Muscle layer of duodenum (tissue), 2 donors: Measurements from ENCODE around the gene RPTN.

ENCODE experiments used
- H3K27ac ChIP-seq: one replicate; pipeline ENCODE4 v1.7.0; 2013; ENCODE audit warnings: mild to moderate bottlenecking, low read length
- H3K27me3 ChIP-seq: one replicate; pipeline ENCODE4 v1.7.0; 2013; ENCODE audit warnings: low read depth, mild to moderate bottlenecking, control low read depth, low read length
- H3K36me3 ChIP-seq, 2 donors: one replicate each; pipeline ENCODE4 v1.7.0; 2013; ENCODE audit warnings: low read length in 2 of 2, control low read depth in 1 of 2, mild to moderate bottlenecking in 1 of 2; ENCODE audit not compliant: insufficient read depth in 2 of 2, control insufficient read depth in 1 of 2
- H3K4me1 ChIP-seq, 2 donors: one replicate each; pipeline ENCODE4 v1.7.0; 2013; ENCODE audit warnings: low read length in 2 of 2, mild to moderate bottlenecking in 2 of 2, control low read depth in 1 of 2, moderate library complexity in 1 of 2; ENCODE audit not compliant: insufficient read depth in 2 of 2, control insufficient read depth in 1 of 2
- H3K4me3 ChIP-seq, 2 donors: one replicate each; pipeline ENCODE4 v1.7.0; 2013; ENCODE audit warnings: low read length in 2 of 2, low read depth in 1 of 2, mild to moderate bottlenecking in 1 of 2
- H3K9me3 ChIP-seq, 2 donors: one replicate each; pipeline ENCODE4 v1.7.0; 2013; ENCODE audit warnings: low read length in 2 of 2, control low read depth in 1 of 2, mild to moderate bottlenecking in 1 of 2; ENCODE audit not compliant: control insufficient read depth in 1 of 2
- donor health status: healthy.

Gene RPTN

GRCh38 chr1:152182944-152183361, 23.9 kb upstream of the RPTN start:
- Histone ChIP-seq H3K9me3 (no peaks in the 10 kb centered on the region), H3K4me3 (no peak overlapping the region), H3K27me3 (no peaks in the 10 kb centered on the region), H3K27ac (no peak overlapping the region), H3K4me1 (no peaks in the 10 kb centered on the region), H3K36me3 (no peaks in the 10 kb centered on the region)

- H3K4me1 ChIP-seq, result no peaks in the 10 kb centered on the region
- H3K36me3 ChIP-seq, result no peaks in the 10 kb centered on the region
- H3K27ac ChIP-seq, result no peak overlapping the region
- H3K27me3 ChIP-seq, result no peaks in the 10 kb centered on the region
- no peaks in the 10 kb centered on the region for H3K9me3 ChIP-seq
- no peak overlapping the region for H3K4me3 ChIP-seq
Measured at GRCh38 chr1:152182431-152182830, 23.4 kb upstream of the RPTN start.

DNA sequence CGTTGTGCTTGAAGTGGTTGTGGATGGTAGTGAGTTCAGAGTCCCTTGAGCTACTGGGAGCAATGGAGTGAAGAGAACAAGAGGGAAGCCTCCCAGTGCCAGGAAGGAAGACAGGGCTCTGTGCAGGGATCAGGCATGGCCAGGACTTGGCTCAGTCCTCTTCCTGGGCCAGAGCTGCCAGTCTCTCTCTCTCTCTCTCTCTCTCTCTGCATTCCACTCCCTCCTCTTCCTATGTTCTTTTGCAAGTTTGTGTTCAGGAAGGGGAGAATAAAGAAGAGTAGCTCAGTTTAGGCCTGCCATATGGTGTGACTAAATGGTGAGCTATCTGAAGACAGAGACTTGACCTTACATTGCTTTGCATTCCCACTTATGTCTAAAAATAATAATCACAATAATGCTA, 20.5 kb upstream of the RPTN start:
- Histone ChIP-seq H3K4me1 (no peaks in the 10 kb centered on the region), H3K9me3 (no peaks in the 10 kb centered on the region), H3K36me3 (no peaks in the 10 kb centered on the region), H3K27ac (no peak overlapping the region), H3K4me3 (no peak overlapping the region), H3K27me3 (no peaks in the 10 kb centered on the region)

GRCh38 chr1:152170287-152170905, 11.4 kb upstream of the RPTN start:
- Histone ChIP-seq H3K27ac (no peak overlapping the region), H3K9me3 (no peaks in the 10 kb centered on the region), H3K27me3 (no peaks in the 10 kb centered on the region), H3K4me3 (no peak overlapping the region), H3K36me3 (no peaks in the 10 kb centered on the region), H3K4me1 (peaks cover 4 to 15% of the 10 kb centered on the region in 2 donors)

GRCh38 chr1:152169366-152170025, 10.5 kb upstream of the RPTN start:
- Histone ChIP-seq H3K4me1 (peaks cover 4 to 15% of the 10 kb centered on the region in 2 donors), H3K36me3 (no peaks in the 10 kb centered on the region), H3K9me3 (no peaks in the 10 kb centered on the region), H3K27ac (no peak overlapping the region), H3K4me3 (no peak overlapping the region), H3K27me3 (no peaks in the 10 kb centered on the region)

DNA sequence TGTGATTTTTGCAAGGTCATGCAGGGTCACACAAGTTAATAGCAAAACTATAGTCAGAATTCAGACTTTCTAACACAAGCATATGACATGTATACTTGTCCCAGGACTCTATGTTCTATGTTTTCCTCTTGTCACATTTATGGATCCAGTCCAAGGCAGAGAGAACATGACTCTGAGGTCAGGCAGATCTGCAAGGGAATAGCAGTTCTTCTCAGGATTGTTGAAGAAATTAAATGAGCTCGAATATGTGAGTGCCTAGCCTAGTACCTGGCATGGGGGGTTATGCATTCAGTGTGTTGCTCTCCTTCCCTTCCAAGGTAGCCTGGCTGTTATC, 9.5 kb upstream of the RPTN start:
- Histone ChIP-seq H3K27me3 (no peaks in the 10 kb centered on the region), H3K27ac (no peak overlapping the region), H3K4me3 (no peak overlapping the region), H3K4me1 (peaks cover 4 to 15% of the 10 kb centered on the region in 2 donors), H3K36me3 (no peaks in the 10 kb centered on the region), H3K9me3 (no peaks in the 10 kb centered on the region)

GRCh38 chr1:152167835-152168534, 9.0 kb upstream of the RPTN start:
- H3K4me1 ChIP-seq, result peaks cover 4 to 15% of the 10 kb centered on the region in 2 donors
- no peak overlapping the region for H3K27ac ChIP-seq
- no peaks in the 10 kb centered on the region for H3K27me3 ChIP-seq
- H3K36me3 ChIP-seq, result no peaks in the 10 kb centered on the region
- no peak overlapping the region for H3K4me3 ChIP-seq
- H3K9me3 ChIP-seq, result no peaks in the 10 kb centered on the region

- no peak overlapping the region for H3K27ac ChIP-seq
- no peak overlapping the region for H3K4me3 ChIP-seq
- H3K36me3 ChIP-seq, result no peaks in the 10 kb centered on the region
- peaks cover 4 to 15% of the 10 kb centered on the region in 2 donors for H3K4me1 ChIP-seq
- H3K27me3 ChIP-seq, result no peaks in the 10 kb centered on the region
- no peaks in the 10 kb centered on the region for H3K9me3 ChIP-seq
Measured at GRCh38 chr1:152166966-152167365, 7.9 kb upstream of the RPTN start.

GRCh38 chr1:152165286-152166077, 6.5 kb upstream of the RPTN start:
- no peak overlapping the region for H3K27ac ChIP-seq
- no peaks in the 10 kb centered on the region for H3K27me3 ChIP-seq
- peaks cover 4 to 15% of the 10 kb centered on the region in 2 donors for H3K4me1 ChIP-seq
- no peak overlapping the region for H3K4me3 ChIP-seq
- no peaks in the 10 kb centered on the region for H3K36me3 ChIP-seq
- no peaks in the 10 kb centered on the region for H3K9me3 ChIP-seq

- Histone ChIP-seq H3K27me3 (no peaks in the 10 kb centered on the region), H3K36me3 (no peaks in the 10 kb centered on the region), H3K9me3 (no peaks in the 10 kb centered on the region), H3K27ac (no peak overlapping the region), H3K4me3 (no peak overlapping the region), H3K4me1 (peaks cover 4 to 13% of the 10 kb centered on the region in 2 donors)
Measured at GRCh38 chr1:152164517-152165136, 5.6 kb upstream of the RPTN start.
